Progenitor cell of endocrine pancreas (in vitro differentiated cells): Measurements from ENCODE around the gene NHSL1. TPM values are rescaled to one million over a fixed set of nuclear protein-coding genes. Genes with fewer than 3 reads are reported as not detected.

Experiments used
- DNase-seq: peaks from one replicate; pipeline ENCODE4 v3.0.0; 2021; ENCODE audit warnings: low spot score; ENCODE audit not compliant: unreplicated experiment
- H3K27ac Mint-ChIP-seq: 2 replicates; pipeline ENCODE4 v1.8.0; 2021; ENCODE audit warnings: mild to moderate bottlenecking, moderate library complexity, mixed read lengths
- H3K27me3 Mint-ChIP-seq: 2 replicates; pipeline ENCODE4 v1.8.0; 2021; ENCODE audit warnings: mixed read lengths
- H3K36me3 Mint-ChIP-seq: 2 replicates; pipeline ENCODE4 v1.8.0; 2022; ENCODE audit warnings: mixed read lengths; ENCODE audit not compliant: insufficient read depth
- H3K4me1 Mint-ChIP-seq: 2 replicates; pipeline ENCODE4 v1.8.0; 2021; ENCODE audit warnings: low read depth, mixed read lengths
- H3K4me3 Mint-ChIP-seq: 2 replicates; pipeline ENCODE4 v1.8.0; 2021; ENCODE audit warnings: low read depth, mild to moderate bottlenecking, moderate library complexity, mixed read lengths
- H3K9me3 Mint-ChIP-seq: 2 replicates; pipeline ENCODE4 v1.8.0; 2021; ENCODE audit warnings: low read depth, mixed read lengths
- total RNA-seq: library from RNA; stranded (reverse); gene quantifications from 2 replicates; pipeline ENCODE4 v1.2.1, GENCODE V29; 2021
- TF ChIP-seq, protein P1 (sequence below): fragments of 200-600 bp; sonication (generic); IDR thresholded peaks from one replicate; pipeline ENCODE4 v1.5.0; 2021; ENCODE audit warnings: antibody characterized with exemption, mild to moderate bottlenecking; ENCODE audit not compliant: unreplicated experiment

Gene NHSL1
- total RNA-seq, 1 donor from 2014 or later: 86.5 TPM

DNA sequence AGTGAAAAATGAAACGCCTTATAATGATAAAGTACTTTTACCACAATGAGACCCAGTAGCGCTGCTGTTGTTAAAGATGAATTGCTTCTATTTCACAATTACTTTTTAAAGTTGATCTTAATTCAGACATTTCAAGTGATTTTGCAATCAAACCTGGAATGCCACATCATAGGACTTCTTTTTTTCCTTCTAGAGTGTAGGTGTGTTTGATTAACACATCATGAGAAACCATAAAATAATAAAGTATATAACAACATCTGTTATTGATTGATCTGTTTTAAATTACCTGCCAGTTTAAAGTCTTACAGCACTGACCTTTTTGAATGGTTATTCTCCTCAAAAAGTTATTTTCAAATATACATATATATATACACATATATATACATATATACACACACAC lies 56.6 kb downstream of the NHSL1 start:
- Mint-ChIP-seq H3K27ac (no peak overlapping the region), H3K4me1 (no peaks in the 10 kb centered on the region), H3K4me3 (no peak overlapping the region), H3K36me3 (peaks cover 20% of the 10 kb centered on the region), H3K9me3 (no peaks in the 10 kb centered on the region), H3K27me3 (no peaks in the 10 kb centered on the region)
- DNase-seq: no peak
- TF ChIP-seq, protein P1, sequence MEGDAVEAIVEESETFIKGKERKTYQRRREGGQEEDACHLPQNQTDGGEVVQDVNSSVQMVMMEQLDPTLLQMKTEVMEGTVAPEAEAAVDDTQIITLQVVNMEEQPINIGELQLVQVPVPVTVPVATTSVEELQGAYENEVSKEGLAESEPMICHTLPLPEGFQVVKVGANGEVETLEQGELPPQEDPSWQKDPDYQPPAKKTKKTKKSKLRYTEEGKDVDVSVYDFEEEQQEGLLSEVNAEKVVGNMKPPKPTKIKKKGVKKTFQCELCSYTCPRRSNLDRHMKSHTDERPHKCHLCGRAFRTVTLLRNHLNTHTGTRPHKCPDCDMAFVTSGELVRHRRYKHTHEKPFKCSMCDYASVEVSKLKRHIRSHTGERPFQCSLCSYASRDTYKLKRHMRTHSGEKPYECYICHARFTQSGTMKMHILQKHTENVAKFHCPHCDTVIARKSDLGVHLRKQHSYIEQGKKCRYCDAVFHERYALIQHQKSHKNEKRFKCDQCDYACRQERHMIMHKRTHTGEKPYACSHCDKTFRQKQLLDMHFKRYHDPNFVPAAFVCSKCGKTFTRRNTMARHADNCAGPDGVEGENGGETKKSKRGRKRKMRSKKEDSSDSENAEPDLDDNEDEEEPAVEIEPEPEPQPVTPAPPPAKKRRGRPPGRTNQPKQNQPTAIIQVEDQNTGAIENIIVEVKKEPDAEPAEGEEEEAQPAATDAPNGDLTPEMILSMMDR: no peak

DNA sequence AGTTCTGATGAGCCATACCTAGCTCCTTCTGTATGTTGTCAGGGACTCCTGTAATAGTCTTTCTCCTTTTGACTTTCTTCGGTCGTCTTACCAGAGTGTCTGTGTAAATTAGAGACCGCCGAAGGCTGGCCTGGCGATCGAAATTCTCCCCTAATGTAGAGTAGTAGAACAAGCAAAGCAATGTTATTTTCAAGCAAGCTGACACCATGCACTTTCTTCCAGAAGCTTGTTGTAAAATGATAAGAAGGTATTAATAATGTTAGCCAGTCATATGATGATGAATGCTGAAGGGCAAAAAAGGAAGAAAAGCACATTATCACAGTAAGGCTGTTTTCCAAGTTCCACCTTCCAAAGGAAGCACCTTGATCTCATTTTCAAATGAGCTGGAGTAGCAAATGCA lies 57.3 kb downstream of the NHSL1 start:
- TF ChIP-seq, protein P1: no peak
- Mint-ChIP-seq H3K4me3 (no peak overlapping the region), H3K27me3 (no peaks in the 10 kb centered on the region), H3K36me3 (peaks cover 24% of the 10 kb centered on the region), H3K4me1 (no peaks in the 10 kb centered on the region), H3K9me3 (no peaks in the 10 kb centered on the region), H3K27ac (no peak overlapping the region)
- no peak for DNase-seq

DNA sequence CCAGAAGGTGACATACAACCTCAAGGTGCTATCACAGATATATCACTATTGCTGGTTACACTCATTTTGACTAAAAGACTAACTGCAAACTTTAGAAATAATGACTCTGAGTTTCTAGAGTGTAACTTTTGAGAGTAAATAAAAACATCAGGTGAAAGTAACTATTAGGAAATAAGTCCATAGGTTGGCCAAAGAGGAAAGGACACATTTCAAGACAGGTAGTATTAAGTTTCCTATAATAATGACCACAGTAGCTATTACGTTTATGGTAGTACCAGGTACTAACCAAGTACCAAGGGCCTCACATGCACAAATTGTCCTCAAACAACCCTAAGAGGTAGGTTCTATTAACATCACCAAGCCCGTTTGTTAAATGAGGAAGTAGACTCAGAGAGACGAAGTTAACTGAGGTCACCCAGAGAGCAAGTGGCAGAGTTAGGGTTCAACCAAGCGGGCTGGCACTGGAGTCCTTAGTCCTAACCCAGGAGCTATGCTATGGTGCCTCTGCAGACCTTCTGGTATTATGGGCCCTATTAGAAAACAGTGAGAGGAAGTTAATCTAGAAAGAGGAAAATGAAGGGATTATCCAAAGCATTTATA lies 58.4 kb downstream of the NHSL1 start:
- no peak overlapping the region for H3K4me3 Mint-ChIP-seq
- H3K36me3 Mint-ChIP-seq: peaks cover 22% of the 10 kb centered on the region
- TF ChIP-seq, protein P1: no peak
- no peaks in the 10 kb centered on the region for H3K4me1 Mint-ChIP-seq
- H3K27me3 Mint-ChIP-seq: no peaks in the 10 kb centered on the region
- H3K9me3 Mint-ChIP-seq: no peaks in the 10 kb centered on the region
- DNase-seq: no peak
- H3K27ac Mint-ChIP-seq: no peak overlapping the region

DNA sequence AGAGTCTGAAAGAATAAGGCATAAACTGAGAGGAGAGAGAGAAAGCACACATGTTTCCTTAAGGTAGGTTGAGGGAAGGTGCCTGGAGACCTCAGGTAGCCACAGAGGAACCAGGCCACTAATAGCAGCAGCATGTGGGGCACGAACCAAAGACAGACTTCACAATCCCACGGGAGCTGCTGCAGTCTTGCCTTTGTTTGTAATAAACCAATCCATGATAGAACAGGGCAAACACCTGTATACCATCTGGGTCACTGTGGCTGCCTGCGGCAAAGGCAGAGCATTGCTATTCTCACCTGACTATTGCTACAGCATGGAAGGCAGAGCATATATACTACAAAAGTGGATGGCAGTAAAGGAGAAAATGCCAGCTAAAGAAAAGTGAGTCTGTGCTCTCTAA lies 59.0 kb downstream of the NHSL1 start:
- peaks cover 21% of the 10 kb centered on the region for H3K36me3 Mint-ChIP-seq
- no peak for DNase-seq
- no peaks in the 10 kb centered on the region for H3K4me1 Mint-ChIP-seq
- no peaks in the 10 kb centered on the region for H3K9me3 Mint-ChIP-seq
- TF ChIP-seq, protein P1: no peak
- no peak overlapping the region for H3K27ac Mint-ChIP-seq
- no peak overlapping the region for H3K4me3 Mint-ChIP-seq
- H3K27me3 Mint-ChIP-seq: no peaks in the 10 kb centered on the region

DNA sequence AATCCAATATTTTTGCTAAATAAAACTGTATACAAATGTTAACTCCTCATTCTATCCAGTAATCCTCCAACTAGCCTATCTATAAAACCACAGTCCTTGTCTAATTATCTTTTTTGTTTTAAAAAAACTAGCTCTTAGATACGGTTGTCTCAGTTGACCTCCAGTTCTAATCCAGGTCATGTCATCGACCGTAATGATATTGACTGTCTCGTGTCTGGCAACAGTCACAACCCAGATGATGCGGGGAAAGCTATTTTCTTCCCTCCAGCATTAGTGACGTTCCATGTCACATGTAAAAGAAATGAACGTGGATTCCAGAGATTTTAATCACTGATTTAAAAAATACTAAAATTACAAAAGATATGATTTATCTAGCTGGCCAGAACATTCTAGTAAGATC lies 59.7 kb downstream of the NHSL1 start:
- H3K27me3 Mint-ChIP-seq: no peaks in the 10 kb centered on the region

More for the DNA sequence above, 59.7 kb downstream of the NHSL1 start:
- Mint-ChIP-seq H3K27ac (no peak overlapping the region), H3K4me1 (no peaks in the 10 kb centered on the region), H3K9me3 (no peaks in the 10 kb centered on the region), H3K36me3 (peaks cover 21% of the 10 kb centered on the region), H3K4me3 (no peak overlapping the region)
- TF ChIP-seq, protein P1: no peak
- no peak for DNase-seq
